GM12878 (cell line): ENCODE measurements around the gene MYOD1. TPM values are rescaled to one million over a fixed set of nuclear protein-coding genes. Genes with fewer than 3 reads are reported as not detected.

ENCODE experiments used
- ATAC-seq: fragments of 200-7000 bp; cut with Tn5 transposase; 3 replicates; pipeline ENCODE4 v1.9.1; 2020; ENCODE audit warnings: mild to moderate bottlenecking, moderate library complexity
- BruUV-seq: library from RNA; stranded (reverse); fragments of 400-500 nt; replicated peaks from 2 replicates; lab custom pipeline; 2021; lab: Mats Ljungman, UMichigan
- CTCF ChIA-PET: fragments of 300-600 bp; sonication (Branson Sonifier 250); formaldehyde crosslinking; extraction: SDS; loops from one replicate; lab custom pipeline; 2021; ENCODE audit warnings: inconsistent platforms; lab: Yijun Ruan, JAX
- POLR2A ChIA-PET: fragments of 350-600 bp; formaldehyde crosslinking; extraction: SDS; loops from one replicate; lab custom pipeline; 2021; ENCODE audit warnings: inconsistent platforms; lab: Charles Lee
- RAD21 ChIA-PET: fragments of 300-600 bp; sonication (Branson Sonifier 250); formaldehyde crosslinking; loops from one replicate; lab custom pipeline; 2023; ENCODE audit warnings: antibody characterized with exemption; ENCODE audit not compliant: unreplicated experiment; lab: Charles Lee
- SMC1A ChIA-PET: fragments of 300-600 bp; sonication (Branson Sonifier 250); formaldehyde crosslinking; loops from one replicate; lab custom pipeline; 2023; ENCODE audit not compliant: unreplicated experiment, uncharacterized antibody; lab: Charles Lee
- DNase-seq: peaks from one replicate; pipeline ENCODE4 v3.0.0-alpha.2; 2011; ENCODE audit warnings: low read depth, low spot score
- FAIRE-seq: peaks from 3 replicates; lab custom pipeline; 2011; peaks lifted over from hg19 to GRCh38; lab: Jason Lieb, UNC
- H2AFZ ChIP-seq: 2 replicates; pipeline ENCODE4 v1.6.0; 2011; ENCODE audit warnings: low read depth, low read length, control low read depth; ENCODE audit not compliant: control insufficient read depth
- H3K27ac ChIP-seq: 2 replicates; pipeline ENCODE4 v1.5.1; 2011; ENCODE audit warnings: control low read depth; ENCODE audit not compliant: control insufficient read depth, insufficient read depth
- H3K27me3 ChIP-seq, 2 experiments: replicated peaks in 1 of 2; 2 replicates each; pipeline versions ENCODE4 v1.6.0 to v1.6.1; 2011; ENCODE audit warnings: low read length in 1 of 2; ENCODE audit not compliant: control insufficient read depth in 2 of 2, insufficient read depth in 2 of 2
- H3K36me3 ChIP-seq, 2 experiments: 2 replicates each; pipeline ENCODE4 v1.5.1; 2011; ENCODE audit warnings: low read length in 1 of 2; ENCODE audit not compliant: control insufficient read depth in 2 of 2, insufficient read depth in 2 of 2
- H3K4me1 ChIP-seq: 2 replicates; pipeline ENCODE4 v1.6.1; 2011; ENCODE audit warnings: mild to moderate bottlenecking, low read length, moderate library complexity, mixed read lengths; ENCODE audit not compliant: control insufficient read depth, insufficient read depth
- H3K4me2 ChIP-seq: 2 replicates; pipeline ENCODE4 v1.6.0; 2011; ENCODE audit warnings: control low read depth; ENCODE audit not compliant: control insufficient read depth, insufficient read depth
- H3K4me3 ChIP-seq: fragments of 200-600 bp; sonication (generic); 2 replicates; pipeline ENCODE4 v1.5.1; 2016
- H3K79me2 ChIP-seq: 2 replicates; pipeline ENCODE4 v1.6.0; 2011; ENCODE audit warnings: low read length; ENCODE audit not compliant: control insufficient read depth, insufficient read depth
- H3K9ac ChIP-seq: 2 replicates; pipeline ENCODE4 v1.8.0; 2011; ENCODE audit warnings: low read length, control low read depth, mixed read lengths; ENCODE audit not compliant: control insufficient read depth, insufficient read depth
- H3K9me3 ChIP-seq: replicated peaks from 3 replicates; pipeline ENCODE4 v1.5.1; 2011; ENCODE audit warnings: mild to moderate bottlenecking, low read length; ENCODE audit not compliant: control insufficient read depth, insufficient read depth
- H4K20me1 ChIP-seq: 2 replicates; pipeline ENCODE4 v1.6.0; 2011; ENCODE audit not compliant: control insufficient read depth, insufficient read depth
- BRCA1 ChIP-seq: IDR thresholded peaks from 2 replicates; pipeline ENCODE4 v1.6.1; 2011; ENCODE audit warnings: low read depth, low read length, improper control_type of control experiment
- CREM ChIP-seq: IDR thresholded peaks from 2 replicates; pipeline ENCODE4 v1.6.1; 2014; ENCODE audit warnings: antibody characterized with exemption, low read depth
- KLF5 ChIP-seq: fragments of 450-650 bp; IDR thresholded peaks from 2 replicates; pipeline ENCODE4 v1.6.1; 2014; ENCODE audit warnings: mild to moderate bottlenecking; ENCODE audit not compliant: partially characterized antibody
- POLR2A ChIP-seq: IDR thresholded peaks from 2 replicates; pipeline ENCODE4 v1.6.1; 2011; ENCODE audit warnings: low read depth, mild to moderate bottlenecking, low read length
- POU2F2 ChIP-seq: IDR thresholded peaks from 3 replicates; pipeline ENCODE4 v1.6.1; 2011; ENCODE audit warnings: low read depth, mild to moderate bottlenecking, low read length, borderline replicate concordance
- RAD51 ChIP-seq: fragments of 450-650 bp; IDR thresholded peaks from 2 replicates; pipeline ENCODE4 v1.6.1; 2016; ENCODE audit warnings: moderate library complexity, mild to moderate bottlenecking, inconsistent platforms
- SIX5 ChIP-seq: IDR thresholded peaks from 2 replicates; pipeline ENCODE4 v1.6.1; 2011; ENCODE audit warnings: mild to moderate bottlenecking, low read depth, low read length, moderate library complexity; ENCODE audit not compliant: severe bottlenecking
- SMARCA5 ChIP-seq: fragments of 450-650 bp; IDR thresholded peaks from 2 replicates; pipeline ENCODE4 v1.6.1; 2017; ENCODE audit warnings: mild to moderate bottlenecking
- STAT1 ChIP-seq: fragments of 450-650 bp; conservative IDR thresholded peaks from 2 replicates; pipeline ENCODE4 v1.6.1; 2014; ENCODE audit warnings: antibody characterized with exemption, mild to moderate bottlenecking
- YY1 ChIP-seq: IDR thresholded peaks from 2 replicates; pipeline ENCODE4 v1.6.1; 2011; ENCODE audit warnings: low read depth, mild to moderate bottlenecking, low read length
- ZBED1 ChIP-seq: IDR thresholded peaks from 2 replicates; pipeline ENCODE4 v1.6.1; 2016; ENCODE audit warnings: borderline replicate concordance
- ZNF384 ChIP-seq: IDR thresholded peaks from 2 replicates; pipeline ENCODE4 v1.6.1; 2012; ENCODE audit warnings: low read depth, mild to moderate bottlenecking, low read length, improper control_type of control experiment, borderline replicate concordance
- ZSCAN29 ChIP-seq: fragments of 450-650 bp; IDR thresholded peaks from 2 replicates; pipeline ENCODE4 v1.6.1; 2017; ENCODE audit warnings: mild to moderate bottlenecking, moderate library complexity
- WGBS: methylation state at CpG from one replicate; pipeline ENCODE4 v1.1.6; 2016; ENCODE audit warnings: low lambda C conversion rate; ENCODE audit not compliant: insufficient replicate concordance, insufficient coverage; ENCODE audit errors: missing lambda C conversion rate; 5-methylcytosine and 5-hydroxymethylcytosine counted together
- in situ Hi-C: fragments of 300-500 bp; cut with MboI; formaldehyde crosslinking; loops from 9 replicates; pipeline ENCODE4 v1.14.3; 2018; ENCODE audit warnings: mixed read lengths
- intact Hi-C: fragments of 100-400 bp; cut with micrococcal nuclease; formaldehyde crosslinking; loops from one replicate; pipeline ENCODE4 v1.14.2; 2022; ENCODE audit not compliant: unreplicated experiment
- polyA plus RNA-seq, 11 experiments: library from polyadenylated mRNA; depleted of rRNA in 4 of 11; unstranded in 6 of 11; stranded (reverse) in 5 of 11; fragments of >200 nt; fragmentation: Nextera tagmentation in 4 of 11; fragmentation: Illumina TruSeq in 1 of 11; extraction: Ambion mirVana in 4 of 11; extraction: Trizol in 1 of 11; gene quantifications; 1 replicate in 1 of 11; 2 replicates in 10 of 11; pipeline versions ENCODE4 v1.2.1 to v1.2.3, GENCODE V29; 2011 to 2016; ENCODE audit warnings: inconsistent platforms in 2 of 11, missing spikeins in 2 of 11, low read depth in 1 of 11
- total RNA-seq, 4 experiments: library from RNA; depleted of rRNA in 3 of 4; stranded (reverse); fragments of >200 nt in 3 of 4; fragmentation: Illumina TruSeq in 1 of 4; extraction: Trizol in 1 of 4; gene quantifications; 2 replicates each; pipeline versions ENCODE4 v1.2.1 to v1.2.3, GENCODE V29; 2013 to 2021
- TF ChIP-seq, protein P1 (sequence below): fragments of 450-650 bp; IDR thresholded peaks from 2 replicates; pipeline ENCODE4 v1.6.1; 2017; ENCODE audit warnings: mild to moderate bottlenecking, moderate library complexity
- TF ChIP-seq, protein P2 (sequence below): fragments of 450-650 bp; IDR thresholded peaks from 2 replicates; pipeline ENCODE4 v1.6.1; 2018; ENCODE audit warnings: mild to moderate bottlenecking, low read depth, moderate library complexity; ENCODE audit not compliant: partially characterized antibody
- TF ChIP-seq, protein P3 (sequence below): fragments of 450-650 bp; formaldehyde crosslinking; IDR thresholded peaks from 2 replicates; pipeline ENCODE4 v1.4.0; 2020; ENCODE audit warnings: mild to moderate bottlenecking, moderate library complexity

Gene MYOD1
- total and polyA plus RNA-seq, 10 of the 15 experiments (the other 5 are each of a cell fraction or from before 2014, with no cell fraction given) = not detected

DNA sequence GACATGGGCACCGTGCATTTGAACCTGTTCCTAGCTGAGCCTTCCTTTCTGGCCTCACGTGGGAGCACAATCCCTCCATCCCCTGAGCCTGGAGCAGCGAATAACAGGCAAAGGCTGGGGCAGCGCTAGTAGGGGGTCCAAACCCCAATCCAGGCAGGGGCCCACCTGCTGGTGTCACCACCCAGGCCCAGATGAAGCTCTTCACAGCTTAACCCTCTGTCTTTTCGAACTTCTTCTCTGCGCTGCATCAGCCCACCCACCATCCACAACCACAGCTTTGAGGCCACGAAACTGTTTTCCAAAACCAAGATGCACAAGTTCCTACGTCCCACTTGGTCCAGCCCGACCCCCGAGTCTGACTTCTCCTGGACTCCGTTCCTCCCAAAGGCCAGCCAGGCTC, 26.7 kb downstream of the MYOD1 start:
- in situ Hi-C loops = no loop called here
- intact Hi-C loops = no loop called here
- FAIRE-seq (no peak), ATAC-seq (no peak), DNase-seq (no peak)
- no peaks in the 10 kb centered on the region for H3K36me3 ChIP-seq
- ChIA-PET POLR2A (no interaction called here), CTCF (interaction anchor here (1.4 to 2.9 kb wide), 2 partner anchors 15 to 233 kb away, joined by 3 to 13 read pairs; no protein-coding TSS in a partner anchor), SMC1A (interaction anchor here (0.6 kb wide), 1 partner anchor 818 kb away, joined by 3 read pairs; no protein-coding TSS in a partner anchor), RAD21 (no interaction called here)
- H2AFZ ChIP-seq = no peak overlapping the region
- H3K4me3 ChIP-seq = no peak overlapping the region
- H3K4me1 ChIP-seq = no peaks in the 10 kb centered on the region
- BruUV-seq = no TSS peak
- H3K9ac ChIP-seq = no peak overlapping the region
- H3K9me3 ChIP-seq = no peaks in the 10 kb centered on the region
- no peaks in the 10 kb centered on the region for H3K79me2 ChIP-seq
- H3K27ac ChIP-seq = no peak overlapping the region
- H3K4me2 ChIP-seq = no peak overlapping the region
- TF ChIP-seq, protein P1, sequence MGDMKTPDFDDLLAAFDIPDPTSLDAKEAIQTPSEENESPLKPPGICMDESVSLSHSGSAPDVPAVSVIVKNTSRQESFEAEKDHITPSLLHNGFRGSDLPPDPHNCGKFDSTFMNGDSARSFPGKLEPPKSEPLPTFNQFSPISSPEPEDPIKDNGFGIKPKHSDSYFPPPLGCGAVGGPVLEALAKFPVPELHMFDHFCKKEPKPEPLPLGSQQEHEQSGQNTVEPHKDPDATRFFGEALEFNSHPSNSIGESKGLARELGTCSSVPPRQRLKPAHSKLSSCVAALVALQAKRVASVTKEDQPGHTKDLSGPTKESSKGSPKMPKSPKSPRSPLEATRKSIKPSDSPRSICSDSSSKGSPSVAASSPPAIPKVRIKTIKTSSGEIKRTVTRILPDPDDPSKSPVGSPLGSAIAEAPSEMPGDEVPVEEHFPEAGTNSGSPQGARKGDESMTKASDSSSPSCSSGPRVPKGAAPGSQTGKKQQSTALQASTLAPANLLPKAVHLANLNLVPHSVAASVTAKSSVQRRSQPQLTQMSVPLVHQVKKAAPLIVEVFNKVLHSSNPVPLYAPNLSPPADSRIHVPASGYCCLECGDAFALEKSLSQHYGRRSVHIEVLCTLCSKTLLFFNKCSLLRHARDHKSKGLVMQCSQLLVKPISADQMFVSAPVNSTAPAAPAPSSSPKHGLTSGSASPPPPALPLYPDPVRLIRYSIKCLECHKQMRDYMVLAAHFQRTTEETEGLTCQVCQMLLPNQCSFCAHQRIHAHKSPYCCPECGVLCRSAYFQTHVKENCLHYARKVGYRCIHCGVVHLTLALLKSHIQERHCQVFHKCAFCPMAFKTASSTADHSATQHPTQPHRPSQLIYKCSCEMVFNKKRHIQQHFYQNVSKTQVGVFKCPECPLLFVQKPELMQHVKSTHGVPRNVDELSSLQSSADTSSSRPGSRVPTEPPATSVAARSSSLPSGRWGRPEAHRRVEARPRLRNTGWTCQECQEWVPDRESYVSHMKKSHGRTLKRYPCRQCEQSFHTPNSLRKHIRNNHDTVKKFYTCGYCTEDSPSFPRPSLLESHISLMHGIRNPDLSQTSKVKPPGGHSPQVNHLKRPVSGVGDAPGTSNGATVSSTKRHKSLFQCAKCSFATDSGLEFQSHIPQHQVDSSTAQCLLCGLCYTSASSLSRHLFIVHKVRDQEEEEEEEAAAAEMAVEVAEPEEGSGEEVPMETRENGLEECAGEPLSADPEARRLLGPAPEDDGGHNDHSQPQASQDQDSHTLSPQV = no peak
- no peak for TF ChIP-seq ZSCAN29
- TF ChIP-seq, protein P2, sequence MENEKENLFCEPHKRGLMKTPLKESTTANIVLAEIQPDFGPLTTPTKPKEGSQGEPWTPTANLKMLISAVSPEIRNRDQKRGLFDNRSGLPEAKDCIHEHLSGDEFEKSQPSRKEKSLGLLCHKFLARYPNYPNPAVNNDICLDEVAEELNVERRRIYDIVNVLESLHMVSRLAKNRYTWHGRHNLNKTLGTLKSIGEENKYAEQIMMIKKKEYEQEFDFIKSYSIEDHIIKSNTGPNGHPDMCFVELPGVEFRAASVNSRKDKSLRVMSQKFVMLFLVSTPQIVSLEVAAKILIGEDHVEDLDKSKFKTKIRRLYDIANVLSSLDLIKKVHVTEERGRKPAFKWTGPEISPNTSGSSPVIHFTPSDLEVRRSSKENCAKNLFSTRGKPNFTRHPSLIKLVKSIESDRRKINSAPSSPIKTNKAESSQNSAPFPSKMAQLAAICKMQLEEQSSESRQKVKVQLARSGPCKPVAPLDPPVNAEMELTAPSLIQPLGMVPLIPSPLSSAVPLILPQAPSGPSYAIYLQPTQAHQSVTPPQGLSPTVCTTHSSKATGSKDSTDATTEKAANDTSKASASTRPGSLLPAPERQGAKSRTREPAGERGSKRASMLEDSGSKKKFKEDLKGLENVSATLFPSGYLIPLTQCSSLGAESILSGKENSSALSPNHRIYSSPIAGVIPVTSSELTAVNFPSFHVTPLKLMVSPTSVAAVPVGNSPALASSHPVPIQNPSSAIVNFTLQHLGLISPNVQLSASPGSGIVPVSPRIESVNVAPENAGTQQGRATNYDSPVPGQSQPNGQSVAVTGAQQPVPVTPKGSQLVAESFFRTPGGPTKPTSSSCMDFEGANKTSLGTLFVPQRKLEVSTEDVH = no peak
- TF ChIP-seq SIX5 = no peak
- no peak for TF ChIP-seq POLR2A
- TF ChIP-seq ZBED1 = no peak
- TF ChIP-seq CREM = no peak
- TF ChIP-seq POU2F2 = no peak
- TF ChIP-seq ZNF384 = no peak
- no peak for TF ChIP-seq SMARCA5
- TF ChIP-seq STAT1 = no peak
- no peak for TF ChIP-seq YY1
- TF ChIP-seq KLF5 = no peak
- no peak for TF ChIP-seq BRCA1
- TF ChIP-seq RAD51 = no peak
- TF ChIP-seq, protein P3, sequence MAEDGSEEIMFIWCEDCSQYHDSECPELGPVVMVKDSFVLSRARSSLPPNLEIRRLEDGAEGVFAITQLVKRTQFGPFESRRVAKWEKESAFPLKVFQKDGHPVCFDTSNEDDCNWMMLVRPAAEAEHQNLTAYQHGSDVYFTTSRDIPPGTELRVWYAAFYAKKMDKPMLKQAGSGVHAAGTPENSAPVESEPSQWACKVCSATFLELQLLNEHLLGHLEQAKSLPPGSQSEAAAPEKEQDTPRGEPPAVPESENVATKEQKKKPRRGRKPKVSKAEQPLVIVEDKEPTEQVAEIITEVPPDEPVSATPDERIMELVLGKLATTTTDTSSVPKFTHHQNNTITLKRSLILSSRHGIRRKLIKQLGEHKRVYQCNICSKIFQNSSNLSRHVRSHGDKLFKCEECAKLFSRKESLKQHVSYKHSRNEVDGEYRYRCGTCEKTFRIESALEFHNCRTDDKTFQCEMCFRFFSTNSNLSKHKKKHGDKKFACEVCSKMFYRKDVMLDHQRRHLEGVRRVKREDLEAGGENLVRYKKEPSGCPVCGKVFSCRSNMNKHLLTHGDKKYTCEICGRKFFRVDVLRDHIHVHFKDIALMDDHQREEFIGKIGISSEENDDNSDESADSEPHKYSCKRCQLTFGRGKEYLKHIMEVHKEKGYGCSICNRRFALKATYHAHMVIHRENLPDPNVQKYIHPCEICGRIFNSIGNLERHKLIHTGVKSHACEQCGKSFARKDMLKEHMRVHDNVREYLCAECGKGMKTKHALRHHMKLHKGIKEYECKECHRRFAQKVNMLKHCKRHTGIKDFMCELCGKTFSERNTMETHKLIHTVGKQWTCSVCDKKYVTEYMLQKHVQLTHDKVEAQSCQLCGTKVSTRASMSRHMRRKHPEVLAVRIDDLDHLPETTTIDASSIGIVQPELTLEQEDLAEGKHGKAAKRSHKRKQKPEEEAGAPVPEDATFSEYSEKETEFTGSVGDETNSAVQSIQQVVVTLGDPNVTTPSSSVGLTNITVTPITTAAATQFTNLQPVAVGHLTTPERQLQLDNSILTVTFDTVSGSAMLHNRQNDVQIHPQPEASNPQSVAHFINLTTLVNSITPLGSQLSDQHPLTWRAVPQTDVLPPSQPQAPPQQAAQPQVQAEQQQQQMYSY (CRISPR knock-in tag) = no peak
- WGBS = 8% methylated on average over 11 of the region's 11 CpGs
- no peaks in the 10 kb centered on the region for H4K20me1 ChIP-seq
- H3K27me3 ChIP-seq = peaks cover 0 to 1% of the 10 kb centered on the region in 2 experiments; a peak in 2 of 4 replicates
